T-cell (primary cell): ENCODE results near the gene LIFR. TPM values are rescaled to one million over a fixed set of nuclear protein-coding genes. Genes with fewer than 3 reads are reported as not detected.

Source experiments
- ATAC-seq, 4 experiments: fragments of 200-7000 bp in 3 of 4; fragments of 150-1000 bp in 1 of 4; cut with Tn5 transposase; replicated peaks in 1 of 4; 1 replicate in 3 of 4; 2 replicates in 1 of 4; pipeline ENCODE4 v1.10.0; 2021; ENCODE audit warnings: moderate library complexity in 3 of 4, mild to moderate bottlenecking in 2 of 4, moderate number of reproducible peaks in 1 of 4
- CTCF ChIA-PET, 2 donors: fragments of 300-600 bp; sonication (Branson Sonifier 250); formaldehyde crosslinking; loops; one replicate each; lab custom pipeline; 2022; ENCODE audit warnings: antibody characterized with exemption in 2 of 2; lab: Charles Lee
- POLR2A ChIA-PET, 2 donors: fragments of 300-600 bp; sonication (Branson Sonifier 250); formaldehyde crosslinking; loops; one replicate each; lab custom pipeline; 2022; ENCODE audit warnings: antibody characterized with exemption in 2 of 2; lab: Charles Lee
- DNase-seq, 35 experiments: peaks; one replicate each; pipeline versions ENCODE4 v3.0.0 to v3.0.0-alpha.2; 2013 to 2023
- H3K27ac ChIP-seq: one replicate; pipeline ENCODE4 v1.5.1; 2013; ENCODE audit warnings: low read length
- H3K27me3 ChIP-seq, 2 experiments: replicated peaks in 1 of 2; 1 replicate in 1 of 2; 2 replicates in 1 of 2; pipeline versions ENCODE4 v1.6.1 to v1.7.0; 2013; ENCODE audit warnings: low read length in 1 of 2, mixed read lengths in 1 of 2; ENCODE audit not compliant: control insufficient read depth in 2 of 2, insufficient read depth in 2 of 2; ENCODE audit errors: extremely low read depth in 1 of 2
- H3K36me3 ChIP-seq, 2 donors: 1 replicate in 1 of 2; 2 replicates in 1 of 2; pipeline versions ENCODE4 v1.6.1 to v1.7.0; 2013; ENCODE audit warnings: low read length in 1 of 2; ENCODE audit not compliant: control insufficient read depth in 2 of 2, insufficient read depth in 1 of 2; ENCODE audit errors: extremely low read depth in 1 of 2
- H3K4me1 ChIP-seq, 2 experiments: 1 replicate in 1 of 2; 2 replicates in 1 of 2; pipeline versions ENCODE4 v1.6.1 to v1.7.0; 2013; ENCODE audit warnings: low read length in 2 of 2, mixed read lengths in 1 of 2; ENCODE audit not compliant: insufficient read depth in 2 of 2, control insufficient read depth in 1 of 2; ENCODE audit errors: extremely low read depth in 1 of 2
- H3K4me3 ChIP-seq, 2 donors: 1 replicate in 1 of 2; 2 replicates in 1 of 2; pipeline versions ENCODE4 v1.5.1 to v1.7.0; 2013; ENCODE audit warnings: mild to moderate bottlenecking in 2 of 2, low read length in 1 of 2, moderate library complexity in 1 of 2; ENCODE audit not compliant: control insufficient read depth in 1 of 2; ENCODE audit errors: extremely low read depth in 1 of 2
- H3K9me3 ChIP-seq: 2 replicates; pipeline ENCODE4 v1.7.0; 2013
- H3K27ac Mint-ChIP-seq, 2 donors: one replicate each; pipeline ENCODE4 v1.8.0; 2020 to 2021; ENCODE audit warnings: mild to moderate bottlenecking in 2 of 2, mixed read lengths in 2 of 2
- H3K27me3 Mint-ChIP-seq, 2 donors: one replicate each; pipeline ENCODE4 v1.8.0; 2021 to 2022; ENCODE audit warnings: mixed read lengths in 2 of 2
- H3K36me3 Mint-ChIP-seq: one replicate; pipeline ENCODE4 v1.8.0; 2021; ENCODE audit warnings: mixed read lengths
- H3K4me1 Mint-ChIP-seq, 3 donors: one replicate each; pipeline ENCODE4 v1.8.0; 2020 to 2022; ENCODE audit warnings: mixed read lengths in 3 of 3, mild to moderate bottlenecking in 1 of 3
- H3K4me3 Mint-ChIP-seq, 3 donors: one replicate each; pipeline ENCODE4 v1.8.0; 2020 to 2022; ENCODE audit warnings: mild to moderate bottlenecking in 3 of 3, mixed read lengths in 3 of 3, moderate library complexity in 3 of 3
- H3K9me3 Mint-ChIP-seq, 3 donors: one replicate each; pipeline ENCODE4 v1.8.0; 2020 to 2022; ENCODE audit warnings: mixed read lengths in 3 of 3
- WGBS: methylation state at CpG from one replicate; pipeline ENCODE4 v1.1.5; 2013; ENCODE audit warnings: missing lambda C conversion rate; ENCODE audit not compliant: insufficient coverage; 5-methylcytosine and 5-hydroxymethylcytosine counted together
- total RNA-seq, 35 experiments: library from RNA in 6 of 35; stranded (reverse) in 6 of 35; fragments of 120-200 nt in 1 of 35; gene quantifications; one replicate each; pipeline versions ENCODE4 v1.2.1 to v1.2.4 and lab custom pipeline; 2013 to 2026

The LIFR gene
- total RNA-seq, 5 donors from 2014 or later (not counting 1 experiment from before 2014, with no cell fraction given), result 0.12 to 1.2 (median 0.66) TPM; not detected in 1

- no CpG with 5 or more reads among the region's 6 CpGs for WGBS
- no peak overlapping the region for H3K4me3 ChIP-seq
- ATAC-seq, result no peak
- H3K27me3 Mint-ChIP-seq, result peaks cover 24 to 37% of the 10 kb centered on the region in 2 donors
- H3K36me3 ChIP-seq, result no peaks in the 10 kb centered on the region
- ChIA-PET POLR2A (no interaction called here), CTCF (no interaction called here)
- H3K9me3 ChIP-seq, result no peaks in the 10 kb centered on the region
- H3K36me3 Mint-ChIP-seq, result no peaks in the 10 kb centered on the region
- no peak overlapping the region for H3K4me3 Mint-ChIP-seq
- H3K4me1 ChIP-seq, result no peaks in the 10 kb centered on the region
- no peaks in the 10 kb centered on the region for H3K9me3 Mint-ChIP-seq
- no peak overlapping the region for H3K27ac Mint-ChIP-seq
- no peak overlapping the region for H3K27ac ChIP-seq
- no peaks in the 10 kb centered on the region for H3K4me1 Mint-ChIP-seq
- no peak for DNase-seq
- H3K27me3 ChIP-seq, result peaks cover 0 to 3% of the 10 kb centered on the region in 2 experiments
Measured at GRCh38 chr5:38540314-38540713, 16.1 kb downstream of the LIFR start.

- Mint-ChIP-seq H3K4me1 (no peaks in the 10 kb centered on the region), H3K4me3 (no peak overlapping the region), H3K36me3 (no peaks in the 10 kb centered on the region), H3K27me3 (peaks cover 14 to 29% of the 10 kb centered on the region in 2 donors), H3K9me3 (no peaks in the 10 kb centered on the region), H3K27ac (no peak overlapping the region)
- 85% methylated on average over 2 of the region's 2 CpGs for WGBS
- DNase-seq (no peak), ATAC-seq (no peak)
- Histone ChIP-seq H3K9me3 (no peaks in the 10 kb centered on the region), H3K27ac (no peak overlapping the region), H3K4me3 (no peak overlapping the region), H3K4me1 (no peaks in the 10 kb centered on the region), H3K27me3 (peaks cover 0 to 2% of the 10 kb centered on the region in 2 experiments), H3K36me3 (no peaks in the 10 kb centered on the region)
- CTCF ChIA-PET, result interaction anchor here in 1 of 2 donors (0.7 to 0.9 kb wide), 2 partner anchors 13 to 16 kb away, joined by 3 to 4 read pairs; no protein-coding TSS in a partner anchor
- POLR2A ChIA-PET, result interaction anchor here in 1 of 2 donors (0.6 kb wide), 1 partner anchor 39 kb away, joined by 3 read pairs; no protein-coding TSS in a partner anchor
Measured at GRCh38 chr5:38538161-38538560, 18.3 kb downstream of the LIFR start.

- Histone ChIP-seq H3K36me3 (no peaks in the 10 kb centered on the region), H3K9me3 (no peaks in the 10 kb centered on the region), H3K4me3 (no peak overlapping the region), H3K27ac (no peak overlapping the region), H3K27me3 (peaks cover 0 to 2% of the 10 kb centered on the region in 2 experiments), H3K4me1 (no peaks in the 10 kb centered on the region)
- ATAC-seq (no peak), DNase-seq (no peak)
- Mint-ChIP-seq H3K27me3 (peaks cover 14 to 26% of the 10 kb centered on the region in 2 donors), H3K4me3 (no peak overlapping the region), H3K27ac (no peak overlapping the region), H3K36me3 (no peaks in the 10 kb centered on the region), H3K4me1 (no peaks in the 10 kb centered on the region), H3K9me3 (no peaks in the 10 kb centered on the region)
- POLR2A ChIA-PET, result interaction anchor here in 1 of 2 donors (0.6 kb wide), 1 partner anchor 40 kb away, joined by 3 read pairs; no protein-coding TSS in a partner anchor
- no CpG with 5 or more reads among the region's 4 CpGs for WGBS
- CTCF ChIA-PET, result interaction anchor here in 1 of 2 donors (0.6 to 0.9 kb wide), 3 partner anchors 12 to 1586 kb away, joined by 3 to 4 read pairs (median 3); no protein-coding TSS in a partner anchor
Measured at GRCh38 chr5:38537505-38537904, 18.9 kb downstream of the LIFR start.

- 81% methylated on average over 3 of the region's 3 CpGs for WGBS
- H3K27ac ChIP-seq, result no peak overlapping the region
- H3K4me3 ChIP-seq, result no peak overlapping the region
- ChIA-PET POLR2A (no interaction called here), CTCF (interaction anchor here in 1 of 2 donors (0.6 kb wide), 1 partner anchor 1587 kb away, joined by 3 read pairs; no protein-coding TSS in a partner anchor)
- H3K36me3 ChIP-seq, result no peaks in the 10 kb centered on the region
- Mint-ChIP-seq H3K27ac (no peak overlapping the region), H3K27me3 (peaks cover 14 to 25% of the 10 kb centered on the region in 2 donors), H3K4me1 (no peaks in the 10 kb centered on the region), H3K4me3 (no peak overlapping the region), H3K36me3 (no peaks in the 10 kb centered on the region), H3K9me3 (no peaks in the 10 kb centered on the region)
- DNase-seq (no peak), ATAC-seq (no peak)
- H3K4me1 ChIP-seq, result no peaks in the 10 kb centered on the region
- H3K27me3 ChIP-seq, result peaks cover 0 to 2% of the 10 kb centered on the region in 2 experiments
- H3K9me3 ChIP-seq, result no peaks in the 10 kb centered on the region
Measured at GRCh38 chr5:38536968-38537367, 19.5 kb downstream of the LIFR start.

- no peaks in the 10 kb centered on the region for H3K4me1 ChIP-seq
- no peaks in the 10 kb centered on the region for H3K9me3 ChIP-seq
- H3K27ac ChIP-seq, result no peak overlapping the region
- DNase-seq (no peak), ATAC-seq (no peak)
- Mint-ChIP-seq H3K4me3 (no peak overlapping the region), H3K9me3 (no peaks in the 10 kb centered on the region), H3K27ac (no peak overlapping the region), H3K4me1 (no peaks in the 10 kb centered on the region), H3K27me3 (peaks cover 15 to 25% of the 10 kb centered on the region in 2 donors), H3K36me3 (no peaks in the 10 kb centered on the region)
- CTCF ChIA-PET, result no interaction called here
- H3K4me3 ChIP-seq, result no peak overlapping the region
- WGBS, result no CpG with 5 or more reads among the region's 2 CpGs
- peaks cover 0 to 2% of the 10 kb centered on the region in 2 experiments for H3K27me3 ChIP-seq
- no peaks in the 10 kb centered on the region for H3K36me3 ChIP-seq
- POLR2A ChIA-PET, result no interaction called here
Measured at GRCh38 chr5:38535845-38536244, 20.6 kb downstream of the LIFR start.

- CTCF ChIA-PET, result no interaction called here
- DNase-seq, result no peak
- no peaks in the 10 kb centered on the region for H3K36me3 Mint-ChIP-seq
- no peak overlapping the region for H3K4me3 Mint-ChIP-seq
- Histone ChIP-seq H3K27me3 (peaks cover 0 to 4% of the 10 kb centered on the region in 2 experiments), H3K27ac (no peak overlapping the region), H3K4me3 (no peak overlapping the region), H3K9me3 (no peaks in the 10 kb centered on the region), H3K4me1 (no peaks in the 10 kb centered on the region), H3K36me3 (no peaks in the 10 kb centered on the region)
- H3K9me3 Mint-ChIP-seq, result no peaks in the 10 kb centered on the region
- no peaks in the 10 kb centered on the region for H3K4me1 Mint-ChIP-seq
- peaks cover 15 to 25% of the 10 kb centered on the region in 2 donors for H3K27me3 Mint-ChIP-seq
- POLR2A ChIA-PET, result no interaction called here
- 77% methylated on average over 2 of the region's 4 CpGs for WGBS
- no peak for ATAC-seq
- H3K27ac Mint-ChIP-seq, result no peak overlapping the region
Measured at GRCh38 chr5:38535248-38535750, 21.1 kb downstream of the LIFR start.
